Measurements from ENCODE around the gene RPL3. TPM values are rescaled to one million over a fixed set of nuclear protein-coding genes. Genes with fewer than 3 reads are reported as not detected.

The RPL3 gene
- total RNA-seq, 1 experiment from 2014 or later = 2,830 TPM

GRCh38 chr22:39284983-39285382 is 34.4 kb downstream of the RPL3 start:
- H3K27ac ChIP-seq (ENCODE audit: insufficient read length, low read depth, low read length) = no peak overlapping the region
- no peak overlapping the region for H3K23ac ChIP-seq (ENCODE audit: insufficient read length, low read depth, low read length)
- DNase-seq = no peak
- no peak overlapping the region for H3K14ac ChIP-seq (ENCODE audit: insufficient read depth, low read length)
- no peaks in the 10 kb centered on the region for H3K9me3 ChIP-seq (ENCODE audit: control insufficient read depth, low read depth, low read length)
- H3K56ac ChIP-seq (ENCODE audit: insufficient read length, low read depth, low read length) = no peak overlapping the region
- no CpG with 5 or more reads among the region's 3 CpGs for WGBS (ENCODE audit: extremely low coverage, insufficient read length, low lambda C conversion rate)
- H3K27me3 Mint-ChIP-seq (ENCODE audit: low read depth) = peaks cover 7% of the 10 kb centered on the region
- no peak overlapping the region for H3T11ph ChIP-seq (ENCODE audit: low read length)
- H4K5ac ChIP-seq (ENCODE audit: insufficient read length, low read depth, low read length) = no peak overlapping the region
- H4K20me1 ChIP-seq (ENCODE audit: control insufficient read depth, insufficient read depth, insufficient read length) = no peaks in the 10 kb centered on the region
- H2AFZ ChIP-seq (ENCODE audit: low read length) = no peak overlapping the region
- peak overlapping the region in 1 of 3 experiments; percentile 73; a peak in 1 of 7 replicates for H3K27ac Mint-ChIP-seq
- no peaks in the 10 kb centered on the region for H3K79me1 ChIP-seq (ENCODE audit: insufficient read depth, low read depth, low read length, poor library complexity, severe bottlenecking)
- no peak for TF ChIP-seq CTCF (conservative IDR thresholded peaks at IDR 0.05)
- no peak overlapping the region for H3K18ac ChIP-seq (ENCODE audit: insufficient read length, low read depth, low read length)
- no peak overlapping the region for H3K4me2 ChIP-seq (ENCODE audit: insufficient read depth, insufficient read length, low read length)
- no peaks in the 10 kb centered on the region; the same call in 1 of the 2 replicates for H3K4me1 ChIP-seq (ENCODE audit: insufficient read depth, low read length)
- H3K36me3 Mint-ChIP-seq (ENCODE audit: insufficient read depth in 1 of 3, low read depth in 3 of 3) = no peaks in the 10 kb centered on the region
- no peak overlapping the region for H3K9ac ChIP-seq (ENCODE audit: extremely low read depth, insufficient read length, low read length)
- H2BK20ac ChIP-seq (ENCODE audit: low read depth, low read length, poor library complexity, severe bottlenecking) = no peak overlapping the region
- H3K79me2 ChIP-seq (ENCODE audit: insufficient read depth, low read length) = no peaks in the 10 kb centered on the region
- no peak overlapping the region for H3K4ac ChIP-seq (ENCODE audit: low read depth, low read length)
- no peak overlapping the region for H2BK120ac ChIP-seq (ENCODE audit: low read depth, low read length, poor library complexity, severe bottlenecking)
- no peak overlapping the region for H2AK5ac ChIP-seq (ENCODE audit: insufficient read length, low read length)
- no peak overlapping the region for H4K8ac ChIP-seq (replicated peaks; ENCODE audit: insufficient read length, low read depth, low read length)
- no peak overlapping the region for H2BK15ac ChIP-seq (ENCODE audit: low read depth, low read length)
- no peaks in the 10 kb centered on the region for H3K23me2 ChIP-seq (ENCODE audit: insufficient read length, low read depth, low read length, poor library complexity, severe bottlenecking)
- H2BK12ac ChIP-seq (ENCODE audit: insufficient read length, low read depth, low read length) = no peak overlapping the region
- peaks cover 9 to 10% of the 10 kb centered on the region in 2 experiments for H3K4me1 Mint-ChIP-seq
- H4K91ac ChIP-seq (ENCODE audit: insufficient read length, low read depth, low read length) = no peak overlapping the region
- H3K4me3 Mint-ChIP-seq = no peak overlapping the region
- H2BK5ac ChIP-seq (ENCODE audit: insufficient read length, low read length) = no peak overlapping the region
- H3K9me3 Mint-ChIP-seq = peaks cover 0 to 4% of the 10 kb centered on the region in 2 experiments; a peak in 2 of 5 replicates
- H3K27me3 ChIP-seq (ENCODE audit: insufficient read depth, low read length) = no peaks in the 10 kb centered on the region
